NCI-H460 (cell line): ENCODE results near the gene CLBA1. TPM values are rescaled to one million over a fixed set of nuclear protein-coding genes. Genes with fewer than 3 reads are reported as not detected.

ENCODE experiments used
- DNase-seq: peaks from one replicate; pipeline ENCODE4 v3.0.0-alpha.2; 2016; ENCODE audit warnings: low read depth; ENCODE audit errors: extremely low read depth
- total RNA-seq: library from RNA; depleted of rRNA; stranded (reverse); fragments of >200 nt; shearing (Covaris generic); gene quantifications from 2 replicates; pipeline ENCODE4 v1.2.3, GENCODE V29; 2014; rRNA removed

CLBA1 gene
- total RNA-seq, 1 experiment from 2014 or later = 11.8 TPM

GRCh38 chr14:105039458-105040205 lies 54.0 kb downstream of the CLBA1 start:
- no peak for DNase-seq

DNA sequence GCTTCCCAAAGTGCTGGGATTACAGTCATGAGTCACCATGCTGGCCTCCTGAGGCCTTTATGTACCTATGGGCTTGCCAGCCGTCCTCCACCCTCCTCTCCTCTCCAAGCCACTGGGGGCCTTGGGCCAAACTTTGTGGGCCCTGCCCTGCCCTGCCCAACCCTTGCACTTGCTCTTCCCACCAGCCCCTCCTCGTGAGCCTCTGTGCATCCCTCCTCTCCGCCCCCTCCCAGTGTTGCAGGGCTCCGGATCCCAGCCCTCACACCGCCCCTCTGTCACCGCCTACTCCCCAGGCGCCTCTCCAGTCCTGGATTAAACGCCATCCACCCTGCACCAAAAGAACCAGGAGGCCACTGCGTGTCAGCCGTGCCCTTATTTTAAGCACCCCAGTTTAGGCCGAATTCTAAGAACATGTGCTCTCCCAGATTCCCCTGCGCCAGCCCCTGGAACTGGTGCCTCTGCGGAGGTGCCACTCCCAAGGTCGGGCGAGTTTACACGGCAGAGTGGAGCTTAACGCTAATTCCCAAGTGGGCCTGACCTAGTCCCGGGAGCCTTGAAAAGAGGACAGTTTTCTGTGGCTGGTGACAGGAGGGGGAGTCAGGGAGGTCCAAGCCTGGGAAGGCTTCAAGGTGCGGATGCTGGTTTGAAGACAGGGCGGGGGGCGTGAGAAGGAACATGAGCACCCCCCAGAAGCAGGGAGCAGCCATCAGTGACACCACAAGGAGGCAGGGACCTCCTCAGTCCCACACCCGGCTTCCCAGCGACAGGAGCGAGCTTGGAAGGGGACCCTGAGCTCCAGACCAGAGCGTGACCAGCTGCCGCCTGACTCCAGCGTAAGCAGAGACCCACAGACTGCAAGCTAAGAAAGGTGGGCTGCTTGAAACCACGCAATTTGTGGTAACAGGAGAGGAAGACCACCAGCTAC lies 56.5 kb downstream of the CLBA1 start:
- no peak for DNase-seq

GRCh38 chr14:105042813-105043212 lies 57.2 kb downstream of the CLBA1 start:
- DNase-seq = no peak

GRCh38 chr14:105043641-105044040 lies 58.1 kb downstream of the CLBA1 start:
- no peak for DNase-seq

Other genes with a start within 250 kb of the CLBA1 start
- 70.0 and 94.5 TPM in 2 replicates for gene SIVA1, start 232.6 kb upstream of the CLBA1 start, total RNA-seq
- 73.1 and 83.9 TPM in 2 replicates for gene AKT1, start 190.0 kb upstream of the CLBA1 start, total RNA-seq
- gene ZBTB42, start 184.7 kb upstream of the CLBA1 start, total RNA-seq = 3.1 and 3.5 TPM in 2 replicates
- 9.5 and 12.1 TPM in 2 replicates for gene CEP170B, start 120.5 kb upstream of the CLBA1 start, total RNA-seq
- gene PLD4, start 60.9 kb upstream of the CLBA1 start, total RNA-seq = not detected in 2 replicates
- 35.9 and 38.2 TPM in 2 replicates for gene AHNAK2, start 7.4 kb upstream of the CLBA1 start, total RNA-seq
- gene CDCA4, start 35.3 kb downstream of the CLBA1 start, total RNA-seq = 56.1 and 64.5 TPM in 2 replicates
- 0.78 TPM in 1 of 2 replicates, not detected in the other for gene GPR132, start 79.6 kb downstream of the CLBA1 start, total RNA-seq
- 5.9 and 6.3 TPM in 2 replicates for gene JAG2, start 183.0 kb downstream of the CLBA1 start, total RNA-seq
- gene NUDT14, start 195.5 kb downstream of the CLBA1 start, total RNA-seq = 13.6 and 23.5 TPM in 2 replicates